Stimulated activated CD4-positive, alpha-beta T cell treated with anti-CD3 and anti-CD28 coated beads, TNF-alpha, amount 100 ng/mL, for 1 hour (primary cell): ENCODE results near the gene SUN3.
A peak's percentile ranks its signal among the peaks of the same experiment; 100 is the strongest.
"Not testable (repeated sequence)": the region's sequence is repeated elsewhere in the genome, so short reads cannot be mapped to it uniquely, and the experiment has no call there.

ENCODE experiments used
- DNase-seq, 3 donors: peaks; one replicate each; pipeline ENCODE4 v3.0.0-alpha.2; 2020; ENCODE audit warnings: low read depth in 3 of 3, low spot score in 1 of 3

The SUN3 gene

GRCh38 chr7:47946581-47947354, 82.1 kb downstream of the SUN3 start:
- no peak for DNase-seq

- DNase-seq, result peak; percentile 30 to 68 (median 31)
These were observed 83.5 kb downstream of the SUN3 start for GRCh38 chr7:47945261-47946015.

- DNase-seq, result no peak
These were observed 84.2 kb downstream of the SUN3 start for GRCh38 chr7:47944536-47945260.

- DNase-seq, result no peak
These were observed 85.0 kb downstream of the SUN3 start for GRCh38 chr7:47943676-47944474.

- DNase-seq, result not testable (repeated sequence)
These were observed 86.3 kb downstream of the SUN3 start for GRCh38 chr7:47942651-47943050.

GRCh38 chr7:47942132-47942531, 86.8 kb downstream of the SUN3 start:
- DNase-seq, result no peak

- no peak for DNase-seq
These were observed 87.6 kb downstream of the SUN3 start for GRCh38 chr7:47941136-47941844.

- no peak for DNase-seq
These were observed 88.6 kb downstream of the SUN3 start for GRCh38 chr7:47940088-47941013.

- DNase-seq, result no peak
These were observed 89.4 kb downstream of the SUN3 start for GRCh38 chr7:47939425-47940036.

- DNase-seq, result no peak
These were observed 90.2 kb downstream of the SUN3 start for GRCh38 chr7:47938574-47939165.

- no peak for DNase-seq
These were observed 91.0 kb downstream of the SUN3 start for GRCh38 chr7:47937711-47938573.
